Fibroblast of lung (primary cell): ENCODE data around the gene RAP1A.

Experiments used
- CTCF ChIP-seq, 2 donors: IDR thresholded peaks in 1 of 2; conservative IDR thresholded peaks in 1 of 2; 1 replicate in 1 of 2; 2 replicates in 1 of 2; pipeline ENCODE4 v1.5.1; 2011 to 2012; ENCODE audit warnings: low read length in 2 of 2, control low read depth in 1 of 2, inconsistent platforms in 1 of 2, low read depth in 1 of 2, mild to moderate bottlenecking in 1 of 2
- EZH2 ChIP-seq: IDR thresholded peaks from 2 replicates; pipeline ENCODE4 v1.5.1; 2012; ENCODE audit warnings: low read length, control low read depth, mild to moderate bottlenecking; ENCODE audit errors: missing control alignments

GRCh38 chr1:111592389-111593361 lies 26.9 kb upstream of the RAP1A start:
- TF ChIP-seq CTCF (conservative IDR thresholded peaks at IDR 0.05 in 1 of 2, IDR thresholded peaks at IDR 0.05 in 1 of 2; ENCODE audit: low read depth in 1 of 2, low read length in 2 of 2) (no peak), EZH2 (no peak)
